ENCODE measurements around the gene KCMF1. TPM values are rescaled to one million over a fixed set of nuclear protein-coding genes. Genes with fewer than 3 reads are reported as not detected.

Gene KCMF1
- total RNA-seq, 1 experiment from 2014 or later: 163 TPM

GRCh38 chr2:85010404-85010803 lies 39.4 kb downstream of the KCMF1 start:
- no peak for DNase-seq (ENCODE audit: low read depth, low spot score)
- ATAC-seq: no peak
- POLR2A ChIA-PET: interaction anchor here (0.6 kb wide), 2 partner anchors 117 to 335 kb away, joined by 5 to 6 read pairs; no protein-coding TSS in a partner anchor
- in situ Hi-C loops (cut with HindIII; ENCODE audit: low pct_unique_long_range_greater_than_20kb, low sequenced_read_pairs): no loop called here
- no TSS peak for BruUV-seq (replicated peaks)
- Histone ChIP-seq H3K4me1 (ENCODE audit: control insufficient read depth, insufficient read depth, low read length) (peaks cover 40% of the 10 kb centered on the region), H3K27me3 (ENCODE audit: control insufficient read depth, insufficient read depth, low read length) (no peaks in the 10 kb centered on the region), H3K36me3 (ENCODE audit: control insufficient read depth, insufficient read depth, low read length) (no peaks in the 10 kb centered on the region), H3K27ac (ENCODE audit: low read length) (no peak overlapping the region), H3K4me3 (ENCODE audit: low read depth in 2 of 2, low read length in 2 of 2) (no peak overlapping the region), H3K9me3 (ENCODE audit: control insufficient read depth, insufficient read depth, low read depth, low read length) (no peaks in the 10 kb centered on the region)
- intact Hi-C loops (cut with micrococcal nuclease; ENCODE audit: unreplicated experiment): no loop called here
- TF ChIP-seq TCF7L2 (IDR thresholded peaks at IDR 0.05; ENCODE audit: low read depth, low read length) (no peak), SIN3A (IDR thresholded peaks at IDR 0.05; ENCODE audit: borderline replicate concordance, insufficient read depth, low read depth, low read length) (no peak), POLR2AphosphoS5 (IDR thresholded peaks at IDR 0.05; ENCODE audit: low read depth, low read length) (no peak), REST (IDR thresholded peaks at IDR 0.05; ENCODE audit: insufficient read depth in 1 of 2, low read depth in 2 of 2, low read length in 1 of 2) (no peak), CTCF (IDR thresholded peaks at IDR 0.05) (no peak)
- CTCF ChIA-PET: interaction anchor here (0.6 kb wide), 1 partner anchor 10 kb away, joined by 6 read pairs; no protein-coding TSS in a partner anchor

GRCh38 chr2:85011098-85011497 lies 40.1 kb downstream of the KCMF1 start:
- CTCF ChIA-PET: interaction anchor here (0.6 kb wide), 1 partner anchor 11 kb away, joined by 6 read pairs; no protein-coding TSS in a partner anchor
- in situ Hi-C loops (cut with HindIII; ENCODE audit: low pct_unique_long_range_greater_than_20kb, low sequenced_read_pairs) (no loop called here), intact Hi-C loops (cut with micrococcal nuclease; ENCODE audit: unreplicated experiment) (no loop called here)
- BruUV-seq (replicated peaks): no TSS peak
- POLR2A ChIA-PET: interaction anchor here (0.6 kb wide), 2 partner anchors 118 to 334 kb away, joined by 5 to 6 read pairs; no protein-coding TSS in a partner anchor
- Histone ChIP-seq H3K4me1 (ENCODE audit: control insufficient read depth, insufficient read depth, low read length) (peaks cover 47% of the 10 kb centered on the region), H3K4me3 (ENCODE audit: low read depth in 2 of 2, low read length in 2 of 2) (no peak overlapping the region), H3K27me3 (ENCODE audit: control insufficient read depth, insufficient read depth, low read length) (no peaks in the 10 kb centered on the region), H3K9me3 (ENCODE audit: control insufficient read depth, insufficient read depth, low read depth, low read length) (no peaks in the 10 kb centered on the region), H3K27ac (ENCODE audit: low read length) (no peak overlapping the region), H3K36me3 (ENCODE audit: control insufficient read depth, insufficient read depth, low read length) (no peaks in the 10 kb centered on the region)
- DNase-seq (ENCODE audit: low read depth, low spot score) (no peak), ATAC-seq (no peak)
- no peak for TF ChIP-seq CTCF (IDR thresholded peaks at IDR 0.05)
